ENCODE results near the gene MT3.

The MT3 gene

GRCh38 chr16:56606476-56607108 lies 17.3 kb downstream of the MT3 start:
- TF ChIP-seq FOXP2 (optimal IDR thresholded peaks at IDR 0.05; ENCODE audit: borderline replicate concordance, extremely low read depth, extremely low read length, insufficient read depth): no peak
- TF ChIP-seq POLR2AphosphoS5 (IDR thresholded peaks at IDR 0.05; ENCODE audit: low read depth, low read length): no peak
- no peak for TF ChIP-seq TAF1 (IDR thresholded peaks at IDR 0.05; ENCODE audit: borderline replicate concordance, insufficient read depth, low read length)
- TF ChIP-seq, protein P1, sequence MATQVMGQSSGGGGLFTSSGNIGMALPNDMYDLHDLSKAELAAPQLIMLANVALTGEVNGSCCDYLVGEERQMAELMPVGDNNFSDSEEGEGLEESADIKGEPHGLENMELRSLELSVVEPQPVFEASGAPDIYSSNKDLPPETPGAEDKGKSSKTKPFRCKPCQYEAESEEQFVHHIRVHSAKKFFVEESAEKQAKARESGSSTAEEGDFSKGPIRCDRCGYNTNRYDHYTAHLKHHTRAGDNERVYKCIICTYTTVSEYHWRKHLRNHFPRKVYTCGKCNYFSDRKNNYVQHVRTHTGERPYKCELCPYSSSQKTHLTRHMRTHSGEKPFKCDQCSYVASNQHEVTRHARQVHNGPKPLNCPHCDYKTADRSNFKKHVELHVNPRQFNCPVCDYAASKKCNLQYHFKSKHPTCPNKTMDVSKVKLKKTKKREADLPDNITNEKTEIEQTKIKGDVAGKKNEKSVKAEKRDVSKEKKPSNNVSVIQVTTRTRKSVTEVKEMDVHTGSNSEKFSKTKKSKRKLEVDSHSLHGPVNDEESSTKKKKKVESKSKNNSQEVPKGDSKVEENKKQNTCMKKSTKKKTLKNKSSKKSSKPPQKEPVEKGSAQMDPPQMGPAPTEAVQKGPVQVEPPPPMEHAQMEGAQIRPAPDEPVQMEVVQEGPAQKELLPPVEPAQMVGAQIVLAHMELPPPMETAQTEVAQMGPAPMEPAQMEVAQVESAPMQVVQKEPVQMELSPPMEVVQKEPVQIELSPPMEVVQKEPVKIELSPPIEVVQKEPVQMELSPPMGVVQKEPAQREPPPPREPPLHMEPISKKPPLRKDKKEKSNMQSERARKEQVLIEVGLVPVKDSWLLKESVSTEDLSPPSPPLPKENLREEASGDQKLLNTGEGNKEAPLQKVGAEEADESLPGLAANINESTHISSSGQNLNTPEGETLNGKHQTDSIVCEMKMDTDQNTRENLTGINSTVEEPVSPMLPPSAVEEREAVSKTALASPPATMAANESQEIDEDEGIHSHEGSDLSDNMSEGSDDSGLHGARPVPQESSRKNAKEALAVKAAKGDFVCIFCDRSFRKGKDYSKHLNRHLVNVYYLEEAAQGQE (IDR thresholded peaks at IDR 0.05; ENCODE audit: insufficient read depth in 1 of 2, low read depth in 2 of 2, low read length in 2 of 2): no peak
- no peak for TF ChIP-seq SIN3A (IDR thresholded peaks at IDR 0.05; ENCODE audit: borderline replicate concordance, insufficient read depth, low read length)

GRCh38 chr16:56607109-56607618 lies 17.8 kb downstream of the MT3 start:
- TF ChIP-seq FOXP2 (optimal IDR thresholded peaks at IDR 0.05; ENCODE audit: borderline replicate concordance, extremely low read depth, extremely low read length, insufficient read depth): peak; percentile 72
- TF ChIP-seq, protein P1 (IDR thresholded peaks at IDR 0.05; ENCODE audit: insufficient read depth in 1 of 2, low read depth in 2 of 2, low read length in 2 of 2): no peak

DNA sequence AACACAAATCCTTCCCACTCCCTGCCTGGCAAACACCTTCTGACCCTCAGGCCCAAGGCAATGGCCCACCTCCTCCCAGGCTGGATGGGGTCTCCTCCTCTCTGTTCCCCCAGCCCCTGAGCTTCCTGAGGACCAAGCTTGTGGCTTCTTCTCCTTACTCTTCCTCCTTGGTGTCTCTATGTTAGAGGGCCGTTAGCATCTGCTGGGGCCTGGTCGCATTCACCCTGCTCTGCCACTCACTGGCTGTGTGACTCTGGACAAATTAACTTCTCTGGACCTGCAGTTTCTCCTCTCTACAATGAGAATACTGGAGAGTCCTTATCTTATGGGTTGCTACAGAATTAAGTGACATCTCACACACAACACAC lies 18.3 kb downstream of the MT3 start:
- TF ChIP-seq POLR2AphosphoS5 (IDR thresholded peaks at IDR 0.05; ENCODE audit: low read depth, low read length): no peak
- no peak for TF ChIP-seq FOXP2 (optimal IDR thresholded peaks at IDR 0.05; ENCODE audit: borderline replicate concordance, extremely low read depth, extremely low read length, insufficient read depth)
- no peak for TF ChIP-seq SIN3A (IDR thresholded peaks at IDR 0.05; ENCODE audit: borderline replicate concordance, insufficient read depth, low read length)
- TF ChIP-seq TAF1 (IDR thresholded peaks at IDR 0.05; ENCODE audit: borderline replicate concordance, insufficient read depth, low read length): no peak
- TF ChIP-seq, protein P1 (IDR thresholded peaks at IDR 0.05; ENCODE audit: insufficient read depth in 1 of 2, low read depth in 2 of 2, low read length in 2 of 2): no peak

DNA sequence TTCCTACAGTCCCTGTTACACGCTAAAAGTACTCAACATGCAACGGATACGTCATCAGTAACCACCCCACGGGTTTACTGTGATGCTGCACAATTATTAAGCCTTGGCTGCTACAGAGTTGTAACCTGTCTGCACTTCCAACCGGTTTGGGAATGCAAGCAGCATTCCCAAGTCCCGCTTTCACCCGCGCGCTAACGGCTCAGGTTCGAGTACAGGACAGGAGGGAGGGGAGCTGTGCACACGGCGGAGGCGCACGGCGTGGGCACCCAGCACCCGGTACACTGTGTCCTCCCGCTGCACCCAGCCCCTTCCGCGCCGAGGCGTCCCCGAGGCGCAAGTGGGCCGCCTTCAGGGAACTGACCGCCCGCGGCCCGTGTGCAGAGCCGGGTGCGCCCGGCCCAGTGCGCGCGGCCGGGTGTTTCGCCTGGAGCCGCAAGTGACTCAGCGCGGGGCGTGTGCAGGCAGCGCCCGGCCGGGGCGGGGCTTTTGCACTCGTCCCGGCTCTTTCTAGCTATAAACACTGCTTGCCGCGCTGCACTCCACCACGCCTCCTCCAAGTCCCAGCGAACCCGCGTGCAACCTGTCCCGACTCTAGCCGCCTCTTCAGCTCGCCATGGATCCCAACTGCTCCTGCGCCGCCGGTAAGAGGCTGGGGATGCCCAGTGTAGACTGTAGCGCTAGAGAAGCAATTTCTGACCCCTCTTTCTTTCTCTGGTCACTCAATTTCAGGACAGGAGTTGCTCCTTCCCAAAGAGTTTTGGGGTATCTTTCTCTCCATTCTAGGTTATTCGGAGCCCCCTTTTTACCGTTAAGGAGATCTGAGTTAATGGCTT lies 18.9 kb downstream of the MT3 start, which contains the start of gene MT2A:
Gene MT2A, plus strand, starts transcription at position 542 of the 833 bp plus-strand sequence. Its CDS starts 72 bp downstream, at position 614.
- TF ChIP-seq POLR2AphosphoS5 (IDR thresholded peaks at IDR 0.05; ENCODE audit: low read depth, low read length) (no peak), SIN3A (IDR thresholded peaks at IDR 0.05; ENCODE audit: borderline replicate concordance, insufficient read depth, low read length) (peak; percentile 76; the same call in 1 of the 2 replicates), TAF1 (IDR thresholded peaks at IDR 0.05; ENCODE audit: borderline replicate concordance, insufficient read depth, low read length) (no peak), FOXP2 (optimal IDR thresholded peaks at IDR 0.05; ENCODE audit: borderline replicate concordance, extremely low read depth, extremely low read length, insufficient read depth) (peak; percentile 66)

DNA sequence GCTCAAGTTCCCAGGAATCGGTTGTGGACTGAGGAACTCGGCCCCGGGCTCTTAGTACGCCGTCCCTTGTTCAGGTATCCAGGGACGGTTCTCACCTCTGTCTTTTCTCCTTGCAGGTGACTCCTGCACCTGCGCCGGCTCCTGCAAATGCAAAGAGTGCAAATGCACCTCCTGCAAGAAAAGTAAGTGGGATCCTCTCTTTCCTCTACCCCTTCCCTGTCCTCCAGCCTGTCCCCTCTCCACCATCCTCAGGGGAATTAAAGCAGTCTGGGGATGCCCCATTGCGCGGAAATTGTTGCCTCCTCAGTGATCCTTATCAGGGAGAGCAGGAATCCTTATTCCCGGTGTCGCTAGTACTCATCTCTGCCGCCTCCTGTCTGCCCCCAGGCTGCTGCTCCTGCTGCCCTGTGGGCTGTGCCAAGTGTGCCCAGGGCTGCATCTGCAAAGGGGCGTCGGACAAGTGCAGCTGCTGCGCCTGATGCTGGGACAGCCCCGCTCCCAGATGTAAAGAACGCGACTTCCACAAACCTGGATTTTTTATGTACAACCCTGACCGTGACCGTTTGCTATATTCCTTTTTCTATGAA lies 19.6 kb downstream of the MT3 start:
- TF ChIP-seq SIN3A (IDR thresholded peaks at IDR 0.05; ENCODE audit: borderline replicate concordance, insufficient read depth, low read length) (no peak), TAF1 (IDR thresholded peaks at IDR 0.05; ENCODE audit: borderline replicate concordance, insufficient read depth, low read length) (no peak), POLR2AphosphoS5 (IDR thresholded peaks at IDR 0.05; ENCODE audit: low read depth, low read length) (no peak), FOXP2 (optimal IDR thresholded peaks at IDR 0.05; ENCODE audit: borderline replicate concordance, extremely low read depth, extremely low read length, insufficient read depth) (no peak)
- TF ChIP-seq, protein P1 (IDR thresholded peaks at IDR 0.05; ENCODE audit: insufficient read depth in 1 of 2, low read depth in 2 of 2, low read length in 2 of 2): no peak

Data from PFSK-1 (cell line).